ENCODE results near the gene SFRP2.

The SFRP2 gene

DNA sequence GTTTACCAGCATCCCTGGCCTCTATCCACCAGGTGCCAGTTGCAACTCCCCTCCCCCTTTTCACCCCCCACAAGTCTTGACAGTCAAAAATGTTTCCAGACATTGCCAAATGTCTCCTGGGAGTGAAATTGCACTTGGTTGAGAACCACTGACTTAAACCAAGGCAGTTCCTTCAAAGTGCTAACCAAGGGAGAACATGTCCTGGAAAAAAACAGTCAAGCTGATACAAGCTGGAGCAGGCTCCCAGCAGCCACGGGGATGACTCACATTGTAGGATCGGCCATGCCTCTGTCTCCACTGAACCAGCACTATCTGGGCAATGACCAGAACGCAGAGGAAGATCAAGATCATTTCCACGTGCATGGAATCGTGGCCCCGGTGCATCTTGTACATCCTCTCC is 40.5 kb downstream of the SFRP2 start:
- no peak overlapping the region for H3K4me2 ChIP-seq (ENCODE audit: low read depth, low read length, poor library complexity, severe bottlenecking)
- no peaks in the 10 kb centered on the region for H3K36me3 ChIP-seq (ENCODE audit: low read length)
- H4K20me1 ChIP-seq (ENCODE audit: low read depth, low read length), result no peaks in the 10 kb centered on the region
- H3K9me2 ChIP-seq (replicated peaks; ENCODE audit: insufficient read depth, low read length), result no peaks in the 10 kb centered on the region
- H3K9ac ChIP-seq (ENCODE audit: low read length), result no peak overlapping the region
- TF ChIP-seq, protein P1, sequence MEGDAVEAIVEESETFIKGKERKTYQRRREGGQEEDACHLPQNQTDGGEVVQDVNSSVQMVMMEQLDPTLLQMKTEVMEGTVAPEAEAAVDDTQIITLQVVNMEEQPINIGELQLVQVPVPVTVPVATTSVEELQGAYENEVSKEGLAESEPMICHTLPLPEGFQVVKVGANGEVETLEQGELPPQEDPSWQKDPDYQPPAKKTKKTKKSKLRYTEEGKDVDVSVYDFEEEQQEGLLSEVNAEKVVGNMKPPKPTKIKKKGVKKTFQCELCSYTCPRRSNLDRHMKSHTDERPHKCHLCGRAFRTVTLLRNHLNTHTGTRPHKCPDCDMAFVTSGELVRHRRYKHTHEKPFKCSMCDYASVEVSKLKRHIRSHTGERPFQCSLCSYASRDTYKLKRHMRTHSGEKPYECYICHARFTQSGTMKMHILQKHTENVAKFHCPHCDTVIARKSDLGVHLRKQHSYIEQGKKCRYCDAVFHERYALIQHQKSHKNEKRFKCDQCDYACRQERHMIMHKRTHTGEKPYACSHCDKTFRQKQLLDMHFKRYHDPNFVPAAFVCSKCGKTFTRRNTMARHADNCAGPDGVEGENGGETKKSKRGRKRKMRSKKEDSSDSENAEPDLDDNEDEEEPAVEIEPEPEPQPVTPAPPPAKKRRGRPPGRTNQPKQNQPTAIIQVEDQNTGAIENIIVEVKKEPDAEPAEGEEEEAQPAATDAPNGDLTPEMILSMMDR (IDR thresholded peaks at IDR 0.05; ENCODE audit: insufficient read depth, low read length, poor library complexity, severe bottlenecking), result no peak
- no peak for TF ChIP-seq EZH2phosphoT487 (conservative IDR thresholded peaks at IDR 0.05; ENCODE audit: low read length)
- no peaks in the 10 kb centered on the region for H3F3A ChIP-seq (ENCODE audit: insufficient read depth)
- no peaks in the 10 kb centered on the region for H3K9me3 ChIP-seq (ENCODE audit: insufficient read depth, low read length)
- H3K27ac ChIP-seq (ENCODE audit: low read depth, low read length), result no peak overlapping the region
- H2AFZ ChIP-seq (ENCODE audit: low read depth, low read length, severe bottlenecking), result no peak overlapping the region
- H3K27me3 ChIP-seq (ENCODE audit: low read length), result no peaks in the 10 kb centered on the region
- H3K79me2 ChIP-seq (ENCODE audit: insufficient read depth, low read length), result no peaks in the 10 kb centered on the region
- H3K4me3 ChIP-seq (ENCODE audit: insufficient read depth, low read length, poor library complexity, severe bottlenecking), result no peak overlapping the region

DNA sequence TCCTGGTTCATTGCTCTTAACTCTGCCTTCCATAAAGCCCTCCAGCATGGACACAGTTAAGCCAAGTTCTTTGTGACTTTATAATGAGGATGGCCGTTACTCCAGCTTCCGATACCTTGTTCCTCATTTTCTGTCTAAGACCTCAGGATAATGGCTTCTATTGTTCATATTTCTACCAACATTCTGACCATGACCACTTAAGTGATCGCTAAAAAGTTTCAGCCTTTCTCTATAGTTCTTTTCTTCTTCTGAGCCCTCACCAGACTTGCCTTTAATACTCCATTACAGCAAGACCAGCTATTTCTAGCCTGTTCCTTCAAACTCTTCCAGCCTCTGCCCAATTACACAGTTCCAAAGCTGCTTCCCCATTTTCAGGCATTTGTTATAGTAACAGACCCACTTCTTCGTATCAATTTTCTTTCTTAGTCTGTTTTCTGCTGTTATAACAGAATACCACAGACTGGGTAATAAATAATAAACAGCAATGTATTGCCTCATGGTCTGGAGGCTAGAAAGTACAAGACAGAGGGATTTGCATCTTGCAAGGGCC is 41.4 kb downstream of the SFRP2 start:
- Histone ChIP-seq H3K9ac (ENCODE audit: low read length) (no peak overlapping the region), H3K4me2 (ENCODE audit: low read depth, low read length, poor library complexity, severe bottlenecking) (no peak overlapping the region), H3F3A (ENCODE audit: insufficient read depth) (no peaks in the 10 kb centered on the region), H3K9me3 (ENCODE audit: insufficient read depth, low read length) (no peaks in the 10 kb centered on the region), H3K36me3 (ENCODE audit: low read length) (no peaks in the 10 kb centered on the region), H3K79me2 (ENCODE audit: insufficient read depth, low read length) (no peaks in the 10 kb centered on the region), H4K20me1 (ENCODE audit: low read depth, low read length) (no peaks in the 10 kb centered on the region), H2AFZ (ENCODE audit: low read depth, low read length, severe bottlenecking) (no peak overlapping the region), H3K27me3 (ENCODE audit: low read length) (no peaks in the 10 kb centered on the region), H3K9me2 (replicated peaks; ENCODE audit: insufficient read depth, low read length) (no peaks in the 10 kb centered on the region), H3K4me3 (ENCODE audit: insufficient read depth, low read length, poor library complexity, severe bottlenecking) (no peak overlapping the region), H3K27ac (ENCODE audit: low read depth, low read length) (no peak overlapping the region)
- TF ChIP-seq, protein P1 (IDR thresholded peaks at IDR 0.05; ENCODE audit: insufficient read depth, low read length, poor library complexity, severe bottlenecking), result no peak

DNA sequence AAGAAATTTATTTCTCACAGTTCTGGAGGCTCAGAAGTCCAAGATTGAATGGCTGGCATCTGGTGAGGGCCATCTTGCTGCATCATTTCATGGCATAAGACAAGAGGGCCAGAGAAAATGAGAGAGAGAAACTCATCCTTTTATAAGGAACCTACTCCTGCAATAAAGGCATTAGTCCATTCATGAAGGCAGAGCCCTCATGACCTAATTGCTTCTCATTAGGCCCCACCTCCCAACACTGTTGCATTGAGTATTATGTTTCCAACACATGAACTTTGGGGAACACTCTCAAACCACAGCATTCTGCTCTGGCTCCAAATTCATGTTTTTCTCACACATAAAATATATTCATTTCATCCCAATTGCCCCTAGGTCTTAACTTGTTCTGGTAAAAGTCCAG is 43.2 kb downstream of the SFRP2 start:
- no peak for TF ChIP-seq EZH2phosphoT487 (conservative IDR thresholded peaks at IDR 0.05; ENCODE audit: low read length)
- TF ChIP-seq, protein P1 (IDR thresholded peaks at IDR 0.05; ENCODE audit: insufficient read depth, low read length, poor library complexity, severe bottlenecking), result no peak
- Histone ChIP-seq H3F3A (ENCODE audit: insufficient read depth) (no peaks in the 10 kb centered on the region), H3K27me3 (ENCODE audit: low read length) (no peaks in the 10 kb centered on the region), H3K9ac (ENCODE audit: low read length) (no peak overlapping the region), H3K9me3 (ENCODE audit: insufficient read depth, low read length) (no peaks in the 10 kb centered on the region), H3K36me3 (ENCODE audit: low read length) (no peaks in the 10 kb centered on the region), H2AFZ (ENCODE audit: low read depth, low read length, severe bottlenecking) (no peak overlapping the region), H3K79me2 (ENCODE audit: insufficient read depth, low read length) (no peaks in the 10 kb centered on the region), H3K4me3 (ENCODE audit: insufficient read depth, low read length, poor library complexity, severe bottlenecking) (no peak overlapping the region), H3K9me2 (replicated peaks; ENCODE audit: insufficient read depth, low read length) (no peaks in the 10 kb centered on the region), H4K20me1 (ENCODE audit: low read depth, low read length) (no peaks in the 10 kb centered on the region), H3K4me2 (ENCODE audit: low read depth, low read length, poor library complexity, severe bottlenecking) (no peak overlapping the region), H3K27ac (ENCODE audit: low read depth, low read length) (no peak overlapping the region)
